Esophagus squamous epithelium (tissue), 4 donors: ENCODE results near the gene RNF207.

Source experiments
- POLR2A ChIP-seq, 4 donors: fragments of 450-650 bp; IDR thresholded peaks; one replicate each; pipeline ENCODE4 v1.6.1; 2017; ENCODE audit warnings: antibody characterized with exemption in 4 of 4, mild to moderate bottlenecking in 4 of 4, moderate library complexity in 3 of 4
- TF ChIP-seq, protein P1 (sequence below), 6 experiments: fragments of 450-650 bp in 4 of 6; fragments of 200-600 bp in 2 of 6; sonication (generic) in 2 of 6; IDR thresholded peaks; one replicate each; pipeline ENCODE4 v1.5.1; 2016 to 2019; ENCODE audit warnings: antibody characterized with exemption in 6 of 6, mild to moderate bottlenecking in 4 of 6, moderate library complexity in 4 of 6

DNA sequence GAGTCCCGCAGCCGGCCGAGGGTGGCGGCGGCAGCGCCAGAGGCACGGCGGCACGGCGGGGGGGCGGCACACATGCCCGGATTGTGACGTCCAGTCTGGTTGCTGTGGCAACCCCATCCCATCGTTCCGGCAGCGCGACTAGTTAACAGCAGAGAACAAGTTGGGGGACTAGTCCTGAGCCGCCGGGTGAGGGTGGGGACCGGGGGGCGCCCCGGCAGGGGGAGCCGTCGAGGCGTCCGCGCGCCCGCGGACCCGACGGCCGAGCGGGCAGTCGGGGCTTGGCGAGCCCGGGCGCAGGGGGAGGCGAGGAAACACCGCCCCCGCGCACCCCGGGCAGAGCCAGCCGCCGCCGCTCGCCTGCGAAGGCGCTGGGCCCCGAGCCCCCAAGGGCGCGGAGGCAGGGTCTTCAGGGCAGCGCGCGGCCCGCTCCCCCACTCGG, 25.6 kb upstream of the RNF207 start, which contains the start of gene CHD5:
- TF ChIP-seq, protein P1, sequence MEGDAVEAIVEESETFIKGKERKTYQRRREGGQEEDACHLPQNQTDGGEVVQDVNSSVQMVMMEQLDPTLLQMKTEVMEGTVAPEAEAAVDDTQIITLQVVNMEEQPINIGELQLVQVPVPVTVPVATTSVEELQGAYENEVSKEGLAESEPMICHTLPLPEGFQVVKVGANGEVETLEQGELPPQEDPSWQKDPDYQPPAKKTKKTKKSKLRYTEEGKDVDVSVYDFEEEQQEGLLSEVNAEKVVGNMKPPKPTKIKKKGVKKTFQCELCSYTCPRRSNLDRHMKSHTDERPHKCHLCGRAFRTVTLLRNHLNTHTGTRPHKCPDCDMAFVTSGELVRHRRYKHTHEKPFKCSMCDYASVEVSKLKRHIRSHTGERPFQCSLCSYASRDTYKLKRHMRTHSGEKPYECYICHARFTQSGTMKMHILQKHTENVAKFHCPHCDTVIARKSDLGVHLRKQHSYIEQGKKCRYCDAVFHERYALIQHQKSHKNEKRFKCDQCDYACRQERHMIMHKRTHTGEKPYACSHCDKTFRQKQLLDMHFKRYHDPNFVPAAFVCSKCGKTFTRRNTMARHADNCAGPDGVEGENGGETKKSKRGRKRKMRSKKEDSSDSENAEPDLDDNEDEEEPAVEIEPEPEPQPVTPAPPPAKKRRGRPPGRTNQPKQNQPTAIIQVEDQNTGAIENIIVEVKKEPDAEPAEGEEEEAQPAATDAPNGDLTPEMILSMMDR (IDR thresholded peaks at IDR 0.05): no peak
- no peak for TF ChIP-seq POLR2A (IDR thresholded peaks at IDR 0.05)
